ENCODE results near the gene PPP2R5C. TPM values are rescaled to one million over a fixed set of nuclear protein-coding genes. Genes with fewer than 3 reads are reported as not detected.

The PPP2R5C gene
- total RNA-seq, 1 experiment from 2014 or later, result 80.3 TPM

- Histone ChIP-seq H3K27ac (ENCODE audit: low read length) (no peak overlapping the region), H3K27me3 (ENCODE audit: control insufficient read depth, insufficient read depth, low read length) (0 out of 2 replicates have a peak, but pooled peaks cover 4% of the 10 kb centered on the region), H3K4me3 (ENCODE audit: low read depth in 2 of 2, low read length in 2 of 2) (no peak overlapping the region), H3K4me1 (ENCODE audit: control insufficient read depth, insufficient read depth, low read length) (no peaks in the 10 kb centered on the region; the same call in 1 of the 2 replicates), H3K36me3 (ENCODE audit: control insufficient read depth, insufficient read depth, low read length) (no peaks in the 10 kb centered on the region), H3K9me3 (ENCODE audit: control insufficient read depth, insufficient read depth, low read depth, low read length) (no peaks in the 10 kb centered on the region)
- in situ Hi-C loops (cut with HindIII; ENCODE audit: low pct_unique_long_range_greater_than_20kb, low sequenced_read_pairs) (no loop called here), intact Hi-C loops (cut with micrococcal nuclease; ENCODE audit: unreplicated experiment) (no loop called here)
- DNase-seq (ENCODE audit: low read depth, low spot score), result no peak
- TF ChIP-seq TCF7L2 (IDR thresholded peaks at IDR 0.05; ENCODE audit: low read depth, low read length) (no peak), SIN3A (IDR thresholded peaks at IDR 0.05; ENCODE audit: borderline replicate concordance, insufficient read depth, low read depth, low read length) (no peak), CTCF (IDR thresholded peaks at IDR 0.05) (no peak), REST (IDR thresholded peaks at IDR 0.05; ENCODE audit: insufficient read depth in 1 of 2, low read depth in 2 of 2, low read length in 1 of 2) (no peak), POLR2AphosphoS5 (IDR thresholded peaks at IDR 0.05; ENCODE audit: low read depth, low read length) (no peak)
- CTCF ChIA-PET, result no interaction called here
- ATAC-seq, result no peak
- no TSS peak for BruUV-seq (replicated peaks)
- POLR2A ChIA-PET, result no interaction called here
Observed at GRCh38 chr14:101757064-101757838, 4.3 kb upstream of the PPP2R5C start.

- ChIA-PET POLR2A (no interaction called here), CTCF (no interaction called here)
- no TSS peak for BruUV-seq (replicated peaks)
- intact Hi-C loops (cut with micrococcal nuclease; ENCODE audit: unreplicated experiment), result no loop called here
- Histone ChIP-seq H3K4me3 (ENCODE audit: low read depth in 2 of 2, low read length in 2 of 2) (no peak overlapping the region), H3K27ac (ENCODE audit: low read length) (no peak overlapping the region), H3K36me3 (ENCODE audit: control insufficient read depth, insufficient read depth, low read length) (no peaks in the 10 kb centered on the region), H3K9me3 (ENCODE audit: control insufficient read depth, insufficient read depth, low read depth, low read length) (no peaks in the 10 kb centered on the region), H3K27me3 (ENCODE audit: control insufficient read depth, insufficient read depth, low read length) (0 out of 2 replicates have a peak, but pooled peaks cover 4% of the 10 kb centered on the region), H3K4me1 (ENCODE audit: control insufficient read depth, insufficient read depth, low read length) (no peaks in the 10 kb centered on the region; the same call in none of the 2 replicates)
- in situ Hi-C loops (cut with HindIII; ENCODE audit: low pct_unique_long_range_greater_than_20kb, low sequenced_read_pairs), result no loop called here
- TF ChIP-seq TCF7L2 (IDR thresholded peaks at IDR 0.05; ENCODE audit: low read depth, low read length), result no peak
- no peak for ATAC-seq
- no peak for DNase-seq (ENCODE audit: low read depth, low spot score)
Observed at GRCh38 chr14:101757839-101758211, 3.7 kb upstream of the PPP2R5C start.

GRCh38 chr14:101758913-101759593 is 2.5 kb upstream of the PPP2R5C start:
- H3K36me3 ChIP-seq (ENCODE audit: control insufficient read depth, insufficient read depth, low read length), result no peaks in the 10 kb centered on the region
- no peak overlapping the region for H3K4me3 ChIP-seq (ENCODE audit: low read depth in 2 of 2, low read length in 2 of 2)
- no TSS peak for BruUV-seq (replicated peaks)
- TF ChIP-seq SIN3A (IDR thresholded peaks at IDR 0.05; ENCODE audit: borderline replicate concordance, insufficient read depth, low read depth, low read length) (no peak), TCF7L2 (IDR thresholded peaks at IDR 0.05; ENCODE audit: low read depth, low read length) (no peak), CTCF (IDR thresholded peaks at IDR 0.05) (no peak), POLR2AphosphoS5 (IDR thresholded peaks at IDR 0.05; ENCODE audit: low read depth, low read length) (no peak), REST (IDR thresholded peaks at IDR 0.05; ENCODE audit: insufficient read depth in 1 of 2, low read depth in 2 of 2, low read length in 1 of 2) (no peak)
- 0 out of 2 replicates have a peak, but pooled peaks cover 4% of the 10 kb centered on the region for H3K27me3 ChIP-seq (ENCODE audit: control insufficient read depth, insufficient read depth, low read length)
- DNase-seq (ENCODE audit: low read depth, low spot score), result no peak
- CTCF ChIA-PET, result no interaction called here
- in situ Hi-C loops (cut with HindIII; ENCODE audit: low pct_unique_long_range_greater_than_20kb, low sequenced_read_pairs), result no loop called here
- H3K9me3 ChIP-seq (ENCODE audit: control insufficient read depth, insufficient read depth, low read depth, low read length), result no peaks in the 10 kb centered on the region
- intact Hi-C loops (cut with micrococcal nuclease; ENCODE audit: unreplicated experiment), result no loop called here
- H3K27ac ChIP-seq (ENCODE audit: low read length), result no peak overlapping the region
- no peaks in the 10 kb centered on the region; the same call in none of the 2 replicates for H3K4me1 ChIP-seq (ENCODE audit: control insufficient read depth, insufficient read depth, low read length)
- POLR2A ChIA-PET, result no interaction called here
- ATAC-seq, result no peak
